Fibroblast of the aortic adventitia (primary cell): ENCODE data around the gene TMEM198. TPM values are rescaled to one million over a fixed set of nuclear protein-coding genes. Genes with fewer than 3 reads are reported as not detected.

Experiments used
- DNase-seq: peaks from one replicate; pipeline ENCODE4 v3.0.0-alpha.2; 2010; ENCODE audit warnings: low read depth
- H3K4me3 ChIP-seq: 2 replicates; pipeline ENCODE4 v1.5.1; 2011; ENCODE audit warnings: low read depth, mild to moderate bottlenecking, control low read depth, low read length, moderate library complexity
- total RNA-seq: library from RNA; depleted of rRNA; stranded (reverse); fragments of >200 nt; gene quantifications from 2 replicates; pipeline ENCODE4 v1.2.3, GENCODE V29; 2012; ENCODE audit warnings: low replicate concordance
- TF ChIP-seq, protein P1 (sequence below): IDR thresholded peaks from 2 replicates; pipeline ENCODE4 v1.5.1; 2011; ENCODE audit warnings: mild to moderate bottlenecking, low read length, control low read depth, inconsistent platforms; ENCODE audit not compliant: insufficient read depth

Gene TMEM198
- total RNA-seq, 1 donor = 1.1 TPM

DNA sequence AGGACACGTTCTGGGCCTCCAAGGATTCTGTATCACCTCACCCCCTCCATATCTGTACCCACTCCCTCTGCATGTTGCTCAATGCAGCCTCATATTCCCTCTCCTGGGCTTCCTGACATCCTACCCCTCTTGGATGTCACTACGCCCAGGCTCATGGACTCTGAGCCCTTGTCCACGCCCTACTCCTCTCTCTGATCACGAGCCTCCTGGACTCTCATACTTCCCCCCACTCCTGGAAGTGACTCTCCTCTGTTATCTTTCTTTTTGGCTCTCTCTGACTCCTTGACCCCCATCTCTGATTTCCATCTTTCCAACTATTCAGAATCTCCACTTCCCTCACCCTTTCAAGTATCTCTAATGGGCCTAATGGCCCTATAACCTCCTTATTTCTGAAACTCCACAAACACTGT lies 2.1 kb downstream of the TMEM198 start:
- TF ChIP-seq, protein P1, sequence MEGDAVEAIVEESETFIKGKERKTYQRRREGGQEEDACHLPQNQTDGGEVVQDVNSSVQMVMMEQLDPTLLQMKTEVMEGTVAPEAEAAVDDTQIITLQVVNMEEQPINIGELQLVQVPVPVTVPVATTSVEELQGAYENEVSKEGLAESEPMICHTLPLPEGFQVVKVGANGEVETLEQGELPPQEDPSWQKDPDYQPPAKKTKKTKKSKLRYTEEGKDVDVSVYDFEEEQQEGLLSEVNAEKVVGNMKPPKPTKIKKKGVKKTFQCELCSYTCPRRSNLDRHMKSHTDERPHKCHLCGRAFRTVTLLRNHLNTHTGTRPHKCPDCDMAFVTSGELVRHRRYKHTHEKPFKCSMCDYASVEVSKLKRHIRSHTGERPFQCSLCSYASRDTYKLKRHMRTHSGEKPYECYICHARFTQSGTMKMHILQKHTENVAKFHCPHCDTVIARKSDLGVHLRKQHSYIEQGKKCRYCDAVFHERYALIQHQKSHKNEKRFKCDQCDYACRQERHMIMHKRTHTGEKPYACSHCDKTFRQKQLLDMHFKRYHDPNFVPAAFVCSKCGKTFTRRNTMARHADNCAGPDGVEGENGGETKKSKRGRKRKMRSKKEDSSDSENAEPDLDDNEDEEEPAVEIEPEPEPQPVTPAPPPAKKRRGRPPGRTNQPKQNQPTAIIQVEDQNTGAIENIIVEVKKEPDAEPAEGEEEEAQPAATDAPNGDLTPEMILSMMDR = no peak
- no peak overlapping the region for H3K4me3 ChIP-seq
- DNase-seq = no peak

DNA sequence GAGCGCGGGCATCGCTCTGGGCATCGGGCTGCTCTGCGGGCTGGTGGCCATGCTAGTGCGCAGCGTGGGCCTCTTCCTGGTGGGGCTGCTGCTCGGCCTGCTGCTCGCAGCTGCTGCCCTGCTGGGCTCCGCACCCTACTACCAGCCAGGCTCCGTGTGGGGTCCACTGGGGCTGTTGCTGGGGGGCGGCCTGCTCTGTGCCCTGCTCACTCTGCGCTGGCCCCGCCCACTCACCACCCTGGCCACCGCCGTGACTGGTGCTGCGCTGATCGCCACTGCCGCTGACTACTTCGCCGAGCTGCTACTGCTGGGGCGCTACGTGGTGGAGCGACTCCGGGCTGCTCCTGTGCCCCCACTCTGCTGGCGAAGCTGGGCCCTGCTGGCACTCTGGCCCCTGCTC lies 3.8 kb downstream of the TMEM198 start:
- H3K4me3 ChIP-seq = no peak overlapping the region
- TF ChIP-seq, protein P1 = no peak
- DNase-seq = no peak

DNA sequence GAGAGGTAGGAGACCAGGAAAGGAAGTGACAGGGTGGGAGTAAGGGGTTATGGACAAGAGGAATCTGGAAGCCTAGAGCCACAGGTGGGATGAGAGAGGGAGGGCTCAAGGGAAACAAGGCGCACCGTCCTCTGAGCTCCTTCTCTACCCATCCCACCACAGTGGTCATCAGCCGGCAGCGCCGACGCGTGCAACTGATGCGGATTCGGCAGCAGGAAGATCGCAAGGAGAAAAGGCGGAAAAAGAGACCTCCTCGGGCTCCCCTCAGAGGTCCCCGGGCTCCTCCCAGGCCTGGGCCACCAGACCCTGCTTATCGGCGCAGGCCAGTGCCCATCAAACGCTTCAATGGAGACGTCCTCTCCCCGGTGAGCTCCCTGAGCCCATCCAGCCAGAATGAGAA lies 5.2 kb downstream of the TMEM198 start:
- no peak overlapping the region for H3K4me3 ChIP-seq
- TF ChIP-seq, protein P1 = no peak
- no peak for DNase-seq

DNA sequence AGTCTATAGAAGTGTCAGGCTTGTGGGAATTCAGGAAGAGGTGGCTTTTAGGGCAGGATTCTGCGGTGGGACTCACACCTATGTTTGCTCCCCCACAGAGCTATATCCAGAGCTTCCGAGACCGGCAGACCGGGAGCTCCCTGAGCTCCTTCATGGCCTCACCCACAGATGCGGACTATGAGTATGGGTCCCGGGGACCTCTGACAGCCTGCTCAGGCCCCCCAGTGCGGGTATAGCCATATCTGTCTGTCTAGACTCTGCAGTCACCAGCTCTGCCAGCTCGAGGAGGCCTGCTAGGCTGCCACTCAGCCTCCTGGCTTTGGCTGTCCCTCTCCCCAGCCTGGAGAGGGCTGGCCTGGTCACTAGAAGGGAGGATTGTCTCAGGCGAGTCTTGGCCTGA lies 5.8 kb downstream of the TMEM198 start:
- TF ChIP-seq, protein P1 = no peak
- no peak for DNase-seq
- H3K4me3 ChIP-seq = no peak overlapping the region

DNA sequence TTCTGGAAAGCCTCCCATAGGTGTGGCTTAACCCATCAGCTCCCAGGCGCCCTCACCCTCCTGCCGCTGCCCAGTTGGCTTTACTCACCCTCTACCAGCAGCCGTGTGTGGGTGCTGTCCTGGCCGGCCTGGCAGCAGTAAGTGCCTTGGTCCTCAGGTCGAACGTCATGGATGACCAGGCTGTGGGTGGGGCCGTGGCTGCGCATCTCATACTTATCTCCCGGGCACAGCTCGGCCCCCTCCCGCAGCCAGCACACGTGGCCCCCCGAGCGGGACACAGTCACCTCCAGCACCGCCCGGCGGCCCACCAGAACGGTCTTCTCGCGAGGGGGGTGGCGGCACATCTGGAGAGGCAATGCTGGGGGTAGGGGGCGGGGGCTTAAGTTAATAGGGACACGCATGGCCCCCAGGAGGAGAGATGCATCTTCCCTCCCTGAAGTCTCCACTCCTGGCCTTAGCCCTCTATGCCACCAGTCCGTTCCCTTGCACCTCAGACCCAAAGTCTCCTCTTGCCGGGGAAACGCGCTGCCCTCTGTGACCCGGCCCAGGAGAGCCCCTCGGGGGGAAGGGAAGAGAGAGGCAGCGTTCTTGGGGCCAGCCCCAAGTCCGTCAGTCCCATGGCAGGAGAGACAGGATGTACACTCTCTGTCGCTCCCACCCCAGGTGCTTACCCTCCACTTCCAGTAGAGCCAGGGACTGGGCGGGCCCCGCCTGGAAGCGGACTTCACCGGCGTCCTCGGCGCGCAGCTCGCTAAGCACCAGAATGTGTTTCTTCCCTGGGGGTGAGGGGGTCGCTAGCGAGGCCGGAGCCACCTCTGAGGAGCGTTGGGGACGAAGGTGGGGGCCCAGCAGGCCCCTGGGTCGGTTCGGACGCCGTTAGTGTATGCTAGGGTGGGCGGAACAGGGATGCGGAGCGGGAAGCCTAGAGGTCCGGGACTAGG lies 7.9 kb downstream of the TMEM198 start:
- TF ChIP-seq, protein P1 = no peak
- peak; percentile 35 for DNase-seq
- H3K4me3 ChIP-seq = peak overlapping the region; percentile 71

DNA sequence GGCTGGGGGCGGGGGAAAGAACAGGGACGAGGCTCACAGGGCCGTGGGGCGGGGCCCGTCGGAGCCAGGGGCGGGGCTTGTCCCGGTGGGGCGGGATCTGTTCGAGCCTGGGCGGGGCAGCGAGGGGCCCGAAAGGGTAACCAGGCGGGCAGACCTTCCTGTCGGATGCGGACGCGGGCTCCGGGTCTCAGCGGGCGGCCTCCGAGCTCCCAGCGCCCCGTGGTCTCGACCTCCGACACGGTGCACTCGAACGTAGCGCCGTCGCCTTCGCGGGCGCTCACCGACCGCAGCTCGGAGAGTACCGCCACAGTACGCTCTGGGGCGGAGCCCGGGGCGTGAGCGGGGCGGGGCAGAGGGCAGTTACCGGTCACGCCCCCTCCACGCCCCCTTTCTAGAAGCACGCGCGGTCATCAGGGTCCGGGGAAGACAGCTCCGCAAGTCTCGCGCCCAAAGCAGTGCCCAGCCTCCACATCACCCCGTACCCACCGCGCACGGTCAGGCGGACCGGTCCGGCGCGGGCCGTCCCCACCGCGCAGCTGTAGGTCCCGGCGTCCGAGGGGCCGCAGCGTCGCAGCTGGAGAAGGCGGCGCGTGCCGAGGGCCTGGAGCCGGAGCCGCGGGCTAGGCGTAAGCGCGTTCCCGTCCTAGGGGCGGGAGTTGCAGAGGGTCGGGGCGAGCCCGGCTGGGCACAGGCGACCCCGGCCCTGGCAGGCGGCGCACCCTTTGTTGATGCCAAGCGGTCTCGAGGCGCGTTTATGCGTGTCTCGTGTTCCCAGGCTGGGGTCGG lies 8.7 kb downstream of the TMEM198 start:
- H3K4me3 ChIP-seq = peak overlapping the region; percentile 71
- TF ChIP-seq, protein P1 = no peak
- DNase-seq = peak; percentile 70
